Tibial nerve (tissue), 4 donors: ENCODE data around the gene CNDP1. TPM values are rescaled to one million over a fixed set of nuclear protein-coding genes. Genes with fewer than 3 reads are reported as not detected.
A peak's percentile ranks its signal among the peaks of the same experiment; 100 is the strongest.
"Not testable (repeated sequence)": the region's sequence is repeated elsewhere in the genome, so short reads cannot be mapped to it uniquely, and the experiment has no call there.

ENCODE experiments used
- DNase-seq, 2 donors: peaks; one replicate each; pipeline ENCODE4 v3.0.0-alpha.2; 2019; ENCODE audit warnings: low spot score in 2 of 2
- H3K27ac ChIP-seq, 4 donors: fragments of 200-600 bp; sonication (generic) in 3 of 4; one replicate each; pipeline ENCODE4 v1.5.1; 2017 to 2019; ENCODE audit warnings: mild to moderate bottlenecking in 1 of 4
- H3K27me3 ChIP-seq, 2 donors: fragments of 200-600 bp; sonication (generic) in 1 of 2; one replicate each; pipeline versions ENCODE4 v1.5.1 to v1.6.0; 2017 to 2019
- H3K36me3 ChIP-seq, 3 donors: fragments of 200-600 bp; sonication (generic); one replicate each; pipeline ENCODE4 v1.5.1; 2018 to 2019
- H3K4me1 ChIP-seq, 4 donors: fragments of 200-600 bp; sonication (generic) in 3 of 4; one replicate each; pipeline ENCODE4 v1.5.1; 2017 to 2019
- H3K4me3 ChIP-seq, 4 donors: fragments of 200-600 bp; sonication (generic) in 3 of 4; one replicate each; pipeline ENCODE4 v1.5.1; 2017 to 2019; ENCODE audit warnings: mild to moderate bottlenecking in 1 of 4, moderate library complexity in 1 of 4
- H3K9me3 ChIP-seq, 4 donors: fragments of 200-600 bp; sonication (generic) in 3 of 4; one replicate each; pipeline ENCODE4 v1.5.1; 2017 to 2019
- EP300 ChIP-seq, 2 donors: sonication (generic); formaldehyde crosslinking; IDR thresholded peaks; one replicate each; pipeline ENCODE4 v1.6.1; 2017; ENCODE audit warnings: antibody characterized with exemption in 2 of 2, mild to moderate bottlenecking in 1 of 2
- POLR2A ChIP-seq, 2 donors: fragments of 450-650 bp; IDR thresholded peaks; one replicate each; pipeline ENCODE4 v1.6.1; 2017; ENCODE audit warnings: antibody characterized with exemption in 2 of 2, mild to moderate bottlenecking in 2 of 2, moderate library complexity in 2 of 2
- WGBS, 2 donors: methylation state at CpG; one replicate each; pipeline ENCODE4 v1.1.5; 2018; 5-methylcytosine and 5-hydroxymethylcytosine counted together
- total RNA-seq, 4 donors: library from RNA; depleted of rRNA; stranded (reverse); fragments of >200 nt; gene quantifications; one replicate each; pipeline ENCODE4 v1.1.0, GENCODE V29; 2016
- TF ChIP-seq, protein P1 (sequence below), 5 experiments: fragments of 200-600 bp in 3 of 5; fragments of 450-650 bp in 2 of 5; sonication (generic) in 3 of 5; IDR thresholded peaks; one replicate each; pipeline ENCODE4 v1.5.1; 2016 to 2019; ENCODE audit warnings: antibody characterized with exemption in 5 of 5, mild to moderate bottlenecking in 3 of 5, moderate library complexity in 2 of 5

The CNDP1 gene
- total RNA-seq, 4 donors from 2014 or later: 0.22 to 1.0 TPM; not detected in 2

DNA sequence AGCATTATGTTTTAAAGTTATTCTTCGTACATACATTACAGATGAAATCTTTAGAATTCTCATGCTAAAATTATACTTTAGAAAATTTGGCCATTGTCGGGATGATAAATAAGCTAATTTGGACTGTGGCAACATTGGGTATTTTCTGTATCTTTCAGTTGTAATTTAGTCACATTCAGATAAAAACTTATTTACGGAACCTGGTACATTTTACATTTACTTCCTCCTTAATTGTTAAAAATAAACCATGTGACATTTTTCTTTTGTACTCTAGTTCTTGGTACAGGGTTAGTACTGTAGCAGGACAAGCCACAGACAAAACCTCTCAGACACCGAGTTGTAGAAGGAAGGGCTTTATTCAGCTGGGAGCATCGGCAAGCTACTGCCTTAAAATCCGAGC lies 33.9 kb upstream of the CNDP1 start:
- Histone ChIP-seq H3K36me3 (peaks cover 2 to 48% (median 13%) of the 10 kb centered on the region in 3 donors), H3K27ac (peak overlapping the region in 3 of 4 donors; percentile 46 to 75 (median 69)), H3K9me3 (no peaks in the 10 kb centered on the region), H3K4me1 (peaks cover 0 to 32% (median 20%) of the 10 kb centered on the region in 4 donors), H3K27me3 (no peaks in the 10 kb centered on the region), H3K4me3 (peak overlapping the region in 2 of 4 donors; percentile 23 to 31)
- TF ChIP-seq, protein P1, sequence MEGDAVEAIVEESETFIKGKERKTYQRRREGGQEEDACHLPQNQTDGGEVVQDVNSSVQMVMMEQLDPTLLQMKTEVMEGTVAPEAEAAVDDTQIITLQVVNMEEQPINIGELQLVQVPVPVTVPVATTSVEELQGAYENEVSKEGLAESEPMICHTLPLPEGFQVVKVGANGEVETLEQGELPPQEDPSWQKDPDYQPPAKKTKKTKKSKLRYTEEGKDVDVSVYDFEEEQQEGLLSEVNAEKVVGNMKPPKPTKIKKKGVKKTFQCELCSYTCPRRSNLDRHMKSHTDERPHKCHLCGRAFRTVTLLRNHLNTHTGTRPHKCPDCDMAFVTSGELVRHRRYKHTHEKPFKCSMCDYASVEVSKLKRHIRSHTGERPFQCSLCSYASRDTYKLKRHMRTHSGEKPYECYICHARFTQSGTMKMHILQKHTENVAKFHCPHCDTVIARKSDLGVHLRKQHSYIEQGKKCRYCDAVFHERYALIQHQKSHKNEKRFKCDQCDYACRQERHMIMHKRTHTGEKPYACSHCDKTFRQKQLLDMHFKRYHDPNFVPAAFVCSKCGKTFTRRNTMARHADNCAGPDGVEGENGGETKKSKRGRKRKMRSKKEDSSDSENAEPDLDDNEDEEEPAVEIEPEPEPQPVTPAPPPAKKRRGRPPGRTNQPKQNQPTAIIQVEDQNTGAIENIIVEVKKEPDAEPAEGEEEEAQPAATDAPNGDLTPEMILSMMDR (IDR thresholded peaks at IDR 0.05): no peak
- TF ChIP-seq POLR2A (IDR thresholded peaks at IDR 0.05): no peak
- WGBS, 2 donors: 71 to 77% methylated on average over 6 of the region's 6 CpGs
- DNase-seq: no peak

DNA sequence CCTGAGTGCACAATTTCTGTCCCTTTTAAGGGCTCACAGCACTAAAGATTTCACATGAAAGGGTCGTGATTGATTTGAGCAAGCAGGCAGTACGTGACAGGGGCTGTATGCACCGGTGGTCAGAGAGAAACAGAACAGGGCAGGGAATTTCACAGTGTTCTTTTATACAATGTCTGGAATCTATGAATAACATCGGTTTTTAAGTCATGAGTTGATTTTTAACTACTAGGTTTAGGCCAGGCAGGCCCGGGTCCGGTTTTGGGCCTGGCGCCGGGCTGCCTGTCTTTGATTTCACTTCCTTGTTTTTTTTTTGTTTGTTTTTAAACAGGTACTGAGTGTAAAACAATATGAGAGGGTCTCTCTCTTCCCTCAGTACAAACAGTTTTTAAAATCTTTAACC lies 33.5 kb upstream of the CNDP1 start:
- Histone ChIP-seq H3K36me3 (peaks cover 2 to 52% (median 13%) of the 10 kb centered on the region in 3 donors), H3K4me3 (peak overlapping the region in 2 of 4 donors; percentile 23 to 31), H3K4me1 (peaks cover 0 to 32% (median 20%) of the 10 kb centered on the region in 4 donors), H3K27ac (peak overlapping the region in 3 of 4 donors; percentile 22 to 75 (median 69))
- DNase-seq, H3K27me3 ChIP-seq, H3K9me3 ChIP-seq: not testable (repeated sequence)
- 82 to 83% methylated on average over 8 of the region's 8 CpGs for WGBS, 2 donors

DNA sequence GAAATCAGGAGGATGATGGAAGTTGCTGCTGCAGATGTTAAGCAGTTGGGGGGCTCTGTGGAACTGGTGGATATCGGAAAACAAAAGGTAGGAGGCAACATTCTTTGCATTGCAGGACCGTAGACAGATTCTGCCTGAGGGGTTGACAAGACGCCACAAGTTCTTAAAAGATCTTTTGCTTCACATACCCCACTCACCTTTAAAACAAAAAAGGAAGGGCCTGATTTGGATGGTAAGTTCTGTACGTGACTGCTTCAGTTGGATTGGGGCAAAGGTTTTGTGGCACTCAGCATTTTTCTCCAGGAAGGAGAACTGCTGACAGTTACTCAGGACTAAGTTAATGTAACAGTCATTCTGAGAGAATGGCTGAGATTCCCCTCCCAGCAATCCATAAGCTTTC lies 32.9 kb upstream of the CNDP1 start:
- 72 to 82% methylated on average over 4 of the region's 4 CpGs for WGBS, 2 donors
- peak overlapping the region in 2 of 4 donors; percentile 23 to 31 for H3K4me3 ChIP-seq
- no peaks in the 10 kb centered on the region for H3K9me3 ChIP-seq
- H3K27ac ChIP-seq: peak overlapping the region in 3 of 4 donors; percentile 22 to 69 (median 51)
- TF ChIP-seq EP300 (IDR thresholded peaks at IDR 0.05) (no peak), POLR2A (IDR thresholded peaks at IDR 0.05) (no peak)
- TF ChIP-seq, protein P1 (IDR thresholded peaks at IDR 0.05): no peak
- peaks cover 2 to 58% (median 13%) of the 10 kb centered on the region in 3 donors for H3K36me3 ChIP-seq
- H3K4me1 ChIP-seq: peaks cover 0 to 32% (median 20%) of the 10 kb centered on the region in 4 donors
- DNase-seq: no peak
- H3K27me3 ChIP-seq: no peaks in the 10 kb centered on the region

DNA sequence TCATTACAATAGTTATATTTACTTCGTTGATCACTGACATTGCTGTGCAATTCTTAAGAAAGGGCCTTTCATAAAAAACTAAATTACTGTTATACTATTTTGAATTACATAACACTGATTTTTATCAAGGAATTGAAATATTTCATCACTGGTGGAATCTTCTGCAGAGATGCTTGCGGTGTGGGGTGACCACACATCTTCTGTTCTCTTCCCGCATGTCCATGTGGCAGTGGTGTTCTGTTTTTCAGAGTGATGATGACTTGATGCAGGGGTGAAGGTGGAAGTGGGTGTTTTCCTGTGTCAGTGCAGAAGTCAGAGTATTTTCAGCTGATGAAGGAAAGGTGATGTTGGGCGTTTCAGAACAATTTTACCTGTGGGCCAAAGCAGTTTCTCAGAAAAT lies 31.2 kb upstream of the CNDP1 start:
- no peak for DNase-seq
- TF ChIP-seq, protein P1 (IDR thresholded peaks at IDR 0.05): no peak
- TF ChIP-seq EP300 (IDR thresholded peaks at IDR 0.05) (no peak), POLR2A (IDR thresholded peaks at IDR 0.05) (no peak)
- H3K36me3 ChIP-seq: peaks cover 2 to 75% (median 21%) of the 10 kb centered on the region in 3 donors
- 81 to 89% methylated on average over 4 of the region's 4 CpGs for WGBS, 2 donors
- H3K27ac ChIP-seq: no peak overlapping the region
- no peaks in the 10 kb centered on the region for H3K9me3 ChIP-seq
- H3K4me3 ChIP-seq: no peak overlapping the region
- peaks cover 0 to 25% (median 9%) of the 10 kb centered on the region in 4 donors for H3K4me1 ChIP-seq
- H3K27me3 ChIP-seq: no peaks in the 10 kb centered on the region

DNA sequence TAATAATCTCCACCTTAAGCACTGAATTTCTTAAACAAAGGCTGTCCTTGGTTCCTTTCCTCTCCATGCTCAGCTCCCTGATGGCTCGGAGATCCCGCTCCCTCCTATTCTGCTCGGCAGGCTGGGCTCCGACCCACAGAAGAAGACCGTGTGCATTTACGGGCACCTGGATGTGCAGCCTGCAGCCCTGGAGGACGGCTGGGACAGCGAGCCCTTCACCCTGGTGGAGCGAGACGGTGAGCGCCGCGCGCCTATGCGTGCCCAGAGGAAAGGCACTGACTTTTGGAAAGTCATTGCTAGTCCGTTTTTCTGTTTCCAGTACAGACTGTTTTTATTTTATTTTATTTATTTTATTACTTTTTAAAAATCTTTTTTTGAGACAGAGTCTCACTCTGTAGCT lies 28.5 kb upstream of the CNDP1 start:
- H3K36me3 ChIP-seq: peaks cover 2 to 96% (median 31%) of the 10 kb centered on the region in 3 donors
- no peak for TF ChIP-seq EP300 (IDR thresholded peaks at IDR 0.05)
- TF ChIP-seq, protein P1 (IDR thresholded peaks at IDR 0.05): no peak
- no peak for TF ChIP-seq POLR2A (IDR thresholded peaks at IDR 0.05)
- H3K27ac ChIP-seq: no peak overlapping the region
- no peak overlapping the region for H3K4me3 ChIP-seq
- H3K9me3 ChIP-seq: no peaks in the 10 kb centered on the region
- no peak for DNase-seq
- 93 to 97% methylated on average over 16 of the region's 16 CpGs for WGBS, 2 donors
- H3K27me3 ChIP-seq: no peaks in the 10 kb centered on the region
- H3K4me1 ChIP-seq: peaks cover 0 to 9% (median 0%) of the 10 kb centered on the region in 4 donors
